Keratinocyte (primary cell): Measurements from ENCODE around the gene SUN1.

Source experiments
- EZH2 ChIP-seq: IDR thresholded peaks from one replicate; pipeline ENCODE4 v1.6.1; 2012; ENCODE audit warnings: inconsistent platforms, mild to moderate bottlenecking, low read length, moderate library complexity
- TF ChIP-seq, protein P1 (sequence below), 3 experiments: IDR thresholded peaks in 1 of 3; conservative IDR thresholded peaks in 1 of 3; optimal IDR thresholded peaks in 1 of 3; 2 replicates in 2 of 3; 3 replicates in 1 of 3; pipeline versions ENCODE3 to v1.5.1; 2011; ENCODE audit warnings: low read length in 3 of 3, mild to moderate bottlenecking in 3 of 3, moderate library complexity in 2 of 3, control low read depth in 1 of 3, inconsistent platforms in 1 of 3; ENCODE audit not compliant: insufficient read depth in 2 of 3; ENCODE audit errors: extremely low read depth in 1 of 3

DNA sequence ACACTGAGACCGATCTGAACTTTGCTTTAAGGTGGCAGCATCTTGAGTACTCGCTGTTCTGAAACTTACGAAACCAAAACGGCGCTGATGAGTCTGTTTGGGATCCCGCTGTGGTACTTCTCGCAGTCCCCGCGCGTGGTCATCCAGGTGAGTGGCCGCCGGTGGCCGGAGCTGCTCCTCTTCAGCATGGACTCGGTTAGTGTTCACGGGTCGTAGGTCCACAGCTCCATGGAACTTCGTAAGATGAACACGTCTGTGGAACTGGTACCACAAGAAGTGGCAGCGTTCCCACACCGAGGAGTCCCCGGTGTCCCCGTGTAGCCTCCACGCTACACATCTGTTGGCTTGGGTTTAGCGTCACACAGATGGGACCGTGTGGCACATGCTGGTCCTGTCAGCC lies 33.6 kb downstream of the SUN1 start:
- TF ChIP-seq, protein P1, sequence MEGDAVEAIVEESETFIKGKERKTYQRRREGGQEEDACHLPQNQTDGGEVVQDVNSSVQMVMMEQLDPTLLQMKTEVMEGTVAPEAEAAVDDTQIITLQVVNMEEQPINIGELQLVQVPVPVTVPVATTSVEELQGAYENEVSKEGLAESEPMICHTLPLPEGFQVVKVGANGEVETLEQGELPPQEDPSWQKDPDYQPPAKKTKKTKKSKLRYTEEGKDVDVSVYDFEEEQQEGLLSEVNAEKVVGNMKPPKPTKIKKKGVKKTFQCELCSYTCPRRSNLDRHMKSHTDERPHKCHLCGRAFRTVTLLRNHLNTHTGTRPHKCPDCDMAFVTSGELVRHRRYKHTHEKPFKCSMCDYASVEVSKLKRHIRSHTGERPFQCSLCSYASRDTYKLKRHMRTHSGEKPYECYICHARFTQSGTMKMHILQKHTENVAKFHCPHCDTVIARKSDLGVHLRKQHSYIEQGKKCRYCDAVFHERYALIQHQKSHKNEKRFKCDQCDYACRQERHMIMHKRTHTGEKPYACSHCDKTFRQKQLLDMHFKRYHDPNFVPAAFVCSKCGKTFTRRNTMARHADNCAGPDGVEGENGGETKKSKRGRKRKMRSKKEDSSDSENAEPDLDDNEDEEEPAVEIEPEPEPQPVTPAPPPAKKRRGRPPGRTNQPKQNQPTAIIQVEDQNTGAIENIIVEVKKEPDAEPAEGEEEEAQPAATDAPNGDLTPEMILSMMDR (optimal IDR thresholded peaks at IDR 0.05 in 1 of 3, IDR thresholded peaks at IDR 0.05 in 1 of 3, conservative IDR thresholded peaks at IDR 0.05 in 1 of 3; ENCODE audit: extremely low read depth in 1 of 3, insufficient read depth in 2 of 3, low read length in 3 of 3): no peak
- TF ChIP-seq EZH2: no peak
